ENCODE data around the gene GPR142.

The GPR142 gene

GRCh38 chr17:74390680-74391653, 23.7 kb downstream of the GPR142 start:
- H3K4me3 ChIP-seq (ENCODE audit: low read depth in 1 of 2, low read length in 1 of 2): peak overlapping the region in 1 of 2 experiments; percentile 8
- TF ChIP-seq, protein P1, sequence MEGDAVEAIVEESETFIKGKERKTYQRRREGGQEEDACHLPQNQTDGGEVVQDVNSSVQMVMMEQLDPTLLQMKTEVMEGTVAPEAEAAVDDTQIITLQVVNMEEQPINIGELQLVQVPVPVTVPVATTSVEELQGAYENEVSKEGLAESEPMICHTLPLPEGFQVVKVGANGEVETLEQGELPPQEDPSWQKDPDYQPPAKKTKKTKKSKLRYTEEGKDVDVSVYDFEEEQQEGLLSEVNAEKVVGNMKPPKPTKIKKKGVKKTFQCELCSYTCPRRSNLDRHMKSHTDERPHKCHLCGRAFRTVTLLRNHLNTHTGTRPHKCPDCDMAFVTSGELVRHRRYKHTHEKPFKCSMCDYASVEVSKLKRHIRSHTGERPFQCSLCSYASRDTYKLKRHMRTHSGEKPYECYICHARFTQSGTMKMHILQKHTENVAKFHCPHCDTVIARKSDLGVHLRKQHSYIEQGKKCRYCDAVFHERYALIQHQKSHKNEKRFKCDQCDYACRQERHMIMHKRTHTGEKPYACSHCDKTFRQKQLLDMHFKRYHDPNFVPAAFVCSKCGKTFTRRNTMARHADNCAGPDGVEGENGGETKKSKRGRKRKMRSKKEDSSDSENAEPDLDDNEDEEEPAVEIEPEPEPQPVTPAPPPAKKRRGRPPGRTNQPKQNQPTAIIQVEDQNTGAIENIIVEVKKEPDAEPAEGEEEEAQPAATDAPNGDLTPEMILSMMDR (IDR thresholded peaks at IDR 0.05): no peak
- peak overlapping the region; percentile 76 for H3K27ac ChIP-seq
- H3K9me3 ChIP-seq: no peaks in the 10 kb centered on the region
- peaks cover 22 to 23% of the 10 kb centered on the region in 2 experiments for H3K4me1 ChIP-seq (ENCODE audit: control insufficient read depth in 1 of 2, insufficient read depth in 1 of 2, low read depth in 1 of 2, low read length in 1 of 2)
- H3K27me3 ChIP-seq: peaks cover 10% of the 10 kb centered on the region
- no peaks in the 10 kb centered on the region for H3K36me3 ChIP-seq

DNA sequence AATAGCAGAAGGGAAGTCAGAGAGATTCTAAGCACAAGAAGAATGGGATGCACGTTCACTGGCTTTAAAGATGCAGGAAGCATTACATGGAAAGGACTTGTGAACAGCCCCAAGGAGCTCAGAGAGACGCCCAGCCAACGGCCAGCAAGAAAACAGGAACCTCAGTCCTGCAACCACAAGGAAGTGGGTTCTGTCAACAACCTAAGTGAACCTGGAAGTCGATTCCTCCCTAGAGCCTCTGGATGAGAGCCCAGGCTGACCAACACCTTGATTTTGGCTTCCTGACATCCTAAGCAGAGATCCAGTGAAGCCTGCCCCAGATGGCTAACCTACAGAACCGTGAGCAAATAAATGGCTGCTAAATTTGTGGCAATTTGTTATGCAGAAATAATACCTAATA, 24.5 kb downstream of the GPR142 start:
- Histone ChIP-seq H3K9me3 (no peaks in the 10 kb centered on the region), H3K4me1 (ENCODE audit: control insufficient read depth in 1 of 2, insufficient read depth in 1 of 2, low read depth in 1 of 2, low read length in 1 of 2) (peaks cover 22 to 23% of the 10 kb centered on the region in 2 experiments), H3K27me3 (peaks cover 2% of the 10 kb centered on the region), H3K27ac (peak overlapping the region; percentile 76), H3K4me3 (ENCODE audit: low read depth in 1 of 2, low read length in 1 of 2) (peak overlapping the region in 1 of 2 experiments; percentile 8), H3K36me3 (no peaks in the 10 kb centered on the region)
- TF ChIP-seq, protein P1 (IDR thresholded peaks at IDR 0.05): no peak

- Histone ChIP-seq H3K27ac (no peak overlapping the region), H3K27me3 (no peaks in the 10 kb centered on the region), H3K4me3 (ENCODE audit: low read depth in 1 of 2, low read length in 1 of 2) (no peak overlapping the region), H3K9me3 (no peaks in the 10 kb centered on the region), H3K4me1 (ENCODE audit: control insufficient read depth in 1 of 2, insufficient read depth in 1 of 2, low read depth in 1 of 2, low read length in 1 of 2) (peaks cover 22 to 23% of the 10 kb centered on the region in 2 experiments), H3K36me3 (no peaks in the 10 kb centered on the region)
- TF ChIP-seq, protein P1 (IDR thresholded peaks at IDR 0.05): no peak
Measured at GRCh38 chr17:74392848-74393247, 25.5 kb downstream of the GPR142 start.

DNA sequence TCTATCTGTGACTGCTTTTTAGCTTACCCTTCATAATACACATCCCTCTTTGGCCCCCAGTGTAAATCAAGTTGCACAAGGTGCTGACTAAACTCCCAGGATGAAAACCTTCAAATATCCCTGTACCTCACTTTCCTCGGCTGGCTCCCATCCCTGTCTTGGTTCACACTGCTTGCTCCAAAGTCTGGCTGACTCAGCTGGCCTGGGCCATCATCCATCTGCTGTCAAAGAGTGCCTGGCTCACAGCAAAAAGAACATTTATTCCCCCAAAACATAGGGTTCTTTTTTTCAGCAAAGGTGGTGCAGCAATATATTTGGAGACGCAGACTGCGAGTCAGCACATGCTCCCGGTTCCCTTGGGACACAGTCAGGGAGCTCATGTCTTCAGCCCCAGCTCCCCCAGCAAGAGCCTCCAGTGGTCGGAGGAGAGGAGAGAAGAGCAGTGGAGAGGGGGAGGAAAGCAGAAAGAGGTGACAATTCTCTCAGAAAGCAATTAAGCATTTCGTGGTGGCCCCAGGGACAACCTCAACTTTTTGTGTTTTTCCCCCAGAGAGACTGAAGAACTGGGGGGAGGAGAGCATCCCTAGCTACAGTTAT, 26.1 kb downstream of the GPR142 start:
- Histone ChIP-seq H3K27ac (no peak overlapping the region), H3K4me3 (ENCODE audit: low read depth in 1 of 2, low read length in 1 of 2) (no peak overlapping the region), H3K36me3 (no peaks in the 10 kb centered on the region), H3K27me3 (no peaks in the 10 kb centered on the region), H3K4me1 (ENCODE audit: control insufficient read depth in 1 of 2, insufficient read depth in 1 of 2, low read depth in 1 of 2, low read length in 1 of 2) (peaks cover 22 to 23% of the 10 kb centered on the region in 2 experiments), H3K9me3 (no peaks in the 10 kb centered on the region)
- TF ChIP-seq, protein P1 (IDR thresholded peaks at IDR 0.05): no peak

DNA sequence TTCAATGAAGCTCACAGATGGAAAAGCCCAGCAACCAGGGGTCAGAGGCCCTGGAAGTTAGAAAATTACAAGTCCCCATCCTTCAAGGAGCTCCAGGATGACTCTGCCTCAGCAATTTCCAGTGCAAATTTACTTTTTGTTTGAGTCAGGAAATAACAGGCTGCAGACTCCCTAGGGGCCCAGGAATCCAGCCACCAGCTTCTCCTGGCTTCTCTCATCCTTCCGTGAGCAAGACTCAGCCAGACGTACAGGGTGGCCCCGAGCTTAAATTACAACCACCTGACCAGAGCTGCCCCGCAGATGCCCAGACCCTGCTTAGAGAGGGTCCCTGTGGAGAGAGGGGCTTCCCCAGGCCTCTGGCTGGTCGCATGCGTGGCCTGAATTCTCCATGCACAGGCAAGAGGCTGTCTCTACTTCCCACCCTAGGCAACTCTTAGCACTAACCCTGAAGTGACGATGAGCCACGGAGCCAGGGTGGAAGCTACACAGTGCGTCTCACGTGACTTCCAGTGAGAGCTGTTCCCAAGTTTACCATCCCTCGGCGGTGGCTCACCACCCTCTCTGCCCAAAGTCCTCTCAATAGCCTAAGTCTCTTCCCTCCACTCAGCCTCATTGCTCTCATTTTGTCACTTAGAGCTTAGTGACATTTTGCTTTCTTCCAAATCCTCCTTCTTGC, 27.1 kb downstream of the GPR142 start:
- Histone ChIP-seq H3K4me3 (ENCODE audit: low read depth in 1 of 2, low read length in 1 of 2) (no peak overlapping the region), H3K27ac (no peak overlapping the region), H3K4me1 (ENCODE audit: control insufficient read depth in 1 of 2, insufficient read depth in 1 of 2, low read depth in 1 of 2, low read length in 1 of 2) (peaks cover 21 to 23% of the 10 kb centered on the region in 2 experiments), H3K27me3 (no peaks in the 10 kb centered on the region), H3K36me3 (no peaks in the 10 kb centered on the region), H3K9me3 (no peaks in the 10 kb centered on the region)
- TF ChIP-seq, protein P1 (IDR thresholded peaks at IDR 0.05): no peak
